Smooth muscle cell (in vitro differentiated cells): Measurements from ENCODE around the gene ZC3HAV1L. TPM values are rescaled to one million over a fixed set of nuclear protein-coding genes. Genes with fewer than 3 reads are reported as not detected.

Experiments used
- DNase-seq: peaks from one replicate; lab custom pipeline; 2025; ENCODE audit not compliant: unreplicated experiment; lab: John Stamatoyannopoulos, UW
- H2AFZ ChIP-seq: fragments of 200-600 bp; sonication (generic); 2 replicates; pipeline ENCODE4 v1.6.0; 2016; ENCODE audit warnings: antibody characterized with exemption, low read depth, mild to moderate bottlenecking
- H3F3A ChIP-seq: fragments of 200-600 bp; sonication (generic); 2 replicates; pipeline ENCODE4 v1.6.0; 2017; ENCODE audit warnings: antibody characterized with exemption, low read depth
- H3K27ac ChIP-seq: fragments of 200-600 bp; sonication (generic); 2 replicates; pipeline ENCODE4 v1.5.1; 2016; ENCODE audit warnings: low read depth, mild to moderate bottlenecking
- H3K27me3 ChIP-seq: fragments of 200-600 bp; sonication (generic); 2 replicates; pipeline ENCODE4 v1.6.1; 2016; ENCODE audit warnings: low read depth, mild to moderate bottlenecking
- H3K36me3 ChIP-seq: fragments of 200-600 bp; sonication (generic); 2 replicates; pipeline ENCODE4 v1.5.1; 2016; ENCODE audit warnings: low read depth
- H3K4me1 ChIP-seq: fragments of 200-600 bp; sonication (generic); 2 replicates; pipeline ENCODE4 v1.5.1; 2016; ENCODE audit warnings: low read depth
- H3K4me2 ChIP-seq: fragments of 200-600 bp; sonication (generic); 2 replicates; pipeline ENCODE4 v1.6.0; 2016; ENCODE audit warnings: mild to moderate bottlenecking
- H3K4me3 ChIP-seq: fragments of 200-600 bp; sonication (generic); 2 replicates; pipeline ENCODE4 v1.5.1; 2016; ENCODE audit warnings: mild to moderate bottlenecking
- H3K79me2 ChIP-seq: fragments of 200-600 bp; sonication (generic); 2 replicates; pipeline ENCODE4 v1.6.0; 2016; ENCODE audit warnings: low read depth, mild to moderate bottlenecking
- H3K9ac ChIP-seq: fragments of 200-600 bp; sonication (generic); 2 replicates; pipeline ENCODE4 v1.6.0; 2016; ENCODE audit warnings: low read depth
- H3K9me3 ChIP-seq: fragments of 200-600 bp; sonication (generic); replicated peaks from 2 replicates; pipeline ENCODE4 v1.5.1; 2016; ENCODE audit warnings: low read depth
- H4K20me1 ChIP-seq: fragments of 200-600 bp; sonication (generic); 2 replicates; pipeline ENCODE4 v1.6.0; 2016; ENCODE audit warnings: low read depth
- CTCF ChIP-seq: fragments of 200-600 bp; sonication (generic); IDR thresholded peaks from 2 replicates; pipeline ENCODE4 v1.5.1; 2017; ENCODE audit warnings: borderline replicate concordance, mild to moderate bottlenecking, antibody characterized with exemption; ENCODE audit not compliant: insufficient read depth, poor library complexity, severe bottlenecking
- WGBS: methylation state at CpG from one replicate; pipeline ENCODE4 v1.1.7; 2016; ENCODE audit warnings: low lambda C conversion rate; 5-methylcytosine and 5-hydroxymethylcytosine counted together
- polyA plus RNA-seq: library from polyadenylated mRNA; unstranded; fragments of >200 nt; fragmentation: Nextera tagmentation; extraction: Ambion mirVana; gene quantifications from 2 replicates; pipeline ENCODE4 v1.2.1, GENCODE V29; 2016
- total RNA-seq: library from RNA; depleted of rRNA; stranded (reverse); fragments of >200 nt; gene quantifications from 2 replicates; pipeline ENCODE4 v1.2.3, GENCODE V29; 2014

Gene ZC3HAV1L
- total and polyA plus RNA-seq, 2 experiments from 2014 or later = 17.0 to 47.2 TPM

GRCh38 chr7:139011373-139011772 lies 24.5 kb downstream of the ZC3HAV1L start:
- H3K4me2 ChIP-seq = no peak overlapping the region
- WGBS = 98% methylated on average over 3 of the region's 3 CpGs
- H4K20me1 ChIP-seq = no peaks in the 10 kb centered on the region
- no peak for DNase-seq
- H3K9me3 ChIP-seq = no peaks in the 10 kb centered on the region
- TF ChIP-seq CTCF = no peak
- no peak overlapping the region for H2AFZ ChIP-seq
- H3K27ac ChIP-seq = no peak overlapping the region
- no peaks in the 10 kb centered on the region for H3K36me3 ChIP-seq
- H3K4me1 ChIP-seq = no peaks in the 10 kb centered on the region
- no peaks in the 10 kb centered on the region for H3K79me2 ChIP-seq
- no peaks in the 10 kb centered on the region for H3K27me3 ChIP-seq
- H3K4me3 ChIP-seq = no peak overlapping the region
- no peaks in the 10 kb centered on the region for H3F3A ChIP-seq
- H3K9ac ChIP-seq = no peak overlapping the region

- Histone ChIP-seq H4K20me1 (no peaks in the 10 kb centered on the region), H3K27ac (no peak overlapping the region), H2AFZ (no peak overlapping the region), H3K9ac (no peak overlapping the region), H3K4me3 (no peak overlapping the region), H3F3A (no peaks in the 10 kb centered on the region), H3K36me3 (no peaks in the 10 kb centered on the region), H3K27me3 (no peaks in the 10 kb centered on the region), H3K4me1 (no peaks in the 10 kb centered on the region), H3K79me2 (no peaks in the 10 kb centered on the region), H3K4me2 (no peak overlapping the region), H3K9me3 (no peaks in the 10 kb centered on the region)
- DNase-seq = no peak
- no peak for TF ChIP-seq CTCF
Observed at GRCh38 chr7:139004321-139005090, 31.3 kb downstream of the ZC3HAV1L start.

GRCh38 chr7:138999414-138999813 lies 36.4 kb downstream of the ZC3HAV1L start:
- Histone ChIP-seq H3K36me3 (no peaks in the 10 kb centered on the region), H3K79me2 (no peaks in the 10 kb centered on the region), H3K4me3 (no peak overlapping the region), H3K4me1 (no peaks in the 10 kb centered on the region), H3K9me3 (no peaks in the 10 kb centered on the region), H3K4me2 (no peak overlapping the region), H3F3A (no peaks in the 10 kb centered on the region), H2AFZ (no peak overlapping the region), H4K20me1 (no peaks in the 10 kb centered on the region), H3K9ac (no peak overlapping the region), H3K27me3 (no peaks in the 10 kb centered on the region), H3K27ac (no peak overlapping the region)
- no peak for TF ChIP-seq CTCF
- no peak for DNase-seq
- WGBS = 72% methylated on average over 3 of the region's 3 CpGs

DNA sequence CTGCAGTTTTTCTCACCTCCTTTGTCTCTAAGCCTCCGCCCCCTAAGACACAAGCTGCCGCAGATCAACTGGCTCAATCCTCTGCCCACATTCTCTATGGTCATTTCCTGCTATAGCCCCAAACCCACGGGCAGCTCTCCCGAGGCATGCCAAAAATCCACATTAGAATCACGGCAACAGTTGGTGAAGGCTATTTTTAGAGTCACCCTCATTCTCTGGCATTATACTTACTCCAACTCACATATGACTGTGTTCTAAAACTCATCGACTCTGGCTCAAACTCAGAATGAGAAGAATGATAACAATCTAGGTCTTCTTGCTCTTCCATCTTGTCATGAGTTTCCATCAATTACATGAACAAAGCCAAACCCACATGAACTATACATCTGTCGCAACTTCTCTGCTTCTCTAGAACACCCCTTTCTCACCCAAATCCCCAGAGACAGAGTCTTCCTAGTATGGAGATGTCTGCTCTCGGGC lies 43.8 kb downstream of the ZC3HAV1L start:
- Histone ChIP-seq H3K9me3 (no peaks in the 10 kb centered on the region), H3F3A (no peaks in the 10 kb centered on the region), H3K27me3 (no peaks in the 10 kb centered on the region), H4K20me1 (no peaks in the 10 kb centered on the region), H3K9ac (no peak overlapping the region), H3K36me3 (no peaks in the 10 kb centered on the region), H3K4me2 (no peak overlapping the region), H3K79me2 (no peaks in the 10 kb centered on the region), H3K27ac (no peak overlapping the region), H3K4me1 (no peaks in the 10 kb centered on the region), H3K4me3 (no peak overlapping the region), H2AFZ (no peak overlapping the region)
- no peak for TF ChIP-seq CTCF
- no peak for DNase-seq
- WGBS = 56% methylated on average over 8 of the region's 8 CpGs
